HFF-Myc (cell line): ENCODE results near the gene EP400.

Experiments used
- DNase-seq: peaks from one replicate; pipeline ENCODE4 v3.0.0-alpha.2; 2011; ENCODE audit warnings: low read depth; ENCODE audit errors: extremely low read depth
- H3K4me3 ChIP-seq: replicated peaks from 2 replicates; pipeline ENCODE4 v1.5.1; 2011; ENCODE audit warnings: low read depth, mild to moderate bottlenecking, control low read depth, low read length
- CTCF ChIP-seq: IDR thresholded peaks from 2 replicates; pipeline ENCODE4 v1.5.1; 2012; ENCODE audit warnings: mild to moderate bottlenecking, low read depth, low read length, control low read depth; ENCODE audit errors: missing control alignments

EP400 gene

GRCh38 chr12:131919051-131919347 is 30.7 kb upstream of the EP400 start:
- DNase-seq, result no peak
- TF ChIP-seq CTCF, result no peak
- H3K4me3 ChIP-seq, result no peak overlapping the region

GRCh38 chr12:131919366-131920156 is 30.2 kb upstream of the EP400 start:
- DNase-seq, result no peak
- TF ChIP-seq CTCF, result no peak
- H3K4me3 ChIP-seq, result no peak overlapping the region

GRCh38 chr12:131920157-131920508 is 29.6 kb upstream of the EP400 start:
- no peak for TF ChIP-seq CTCF
- H3K4me3 ChIP-seq, result no peak overlapping the region

GRCh38 chr12:131920902-131921840 is 28.6 kb upstream of the EP400 start:
- no peak overlapping the region for H3K4me3 ChIP-seq
- no peak for DNase-seq
- no peak for TF ChIP-seq CTCF

More at GRCh38 chr12:131920157-131920508, 29.6 kb upstream of the EP400 start:
- DNase-seq, result no peak

GRCh38 chr12:131921866-131922769 is 27.6 kb upstream of the EP400 start:
- no peak for TF ChIP-seq CTCF
- no peak overlapping the region for H3K4me3 ChIP-seq
- DNase-seq, result no peak

- TF ChIP-seq CTCF, result no peak
- DNase-seq, result no peak
- H3K4me3 ChIP-seq, result no peak overlapping the region
Observed at GRCh38 chr12:131922772-131923171, 27.0 kb upstream of the EP400 start.
